GM12874 (cell line): Measurements from ENCODE around the gene DTX3.

Experiments
- CTCF ChIP-seq: IDR thresholded peaks from 2 replicates; pipeline ENCODE4 v1.5.1; 2011; ENCODE audit warnings: low read depth, mild to moderate bottlenecking, control low read depth, low read length, moderate library complexity; ENCODE audit not compliant: insufficient read depth

Gene DTX3

DNA sequence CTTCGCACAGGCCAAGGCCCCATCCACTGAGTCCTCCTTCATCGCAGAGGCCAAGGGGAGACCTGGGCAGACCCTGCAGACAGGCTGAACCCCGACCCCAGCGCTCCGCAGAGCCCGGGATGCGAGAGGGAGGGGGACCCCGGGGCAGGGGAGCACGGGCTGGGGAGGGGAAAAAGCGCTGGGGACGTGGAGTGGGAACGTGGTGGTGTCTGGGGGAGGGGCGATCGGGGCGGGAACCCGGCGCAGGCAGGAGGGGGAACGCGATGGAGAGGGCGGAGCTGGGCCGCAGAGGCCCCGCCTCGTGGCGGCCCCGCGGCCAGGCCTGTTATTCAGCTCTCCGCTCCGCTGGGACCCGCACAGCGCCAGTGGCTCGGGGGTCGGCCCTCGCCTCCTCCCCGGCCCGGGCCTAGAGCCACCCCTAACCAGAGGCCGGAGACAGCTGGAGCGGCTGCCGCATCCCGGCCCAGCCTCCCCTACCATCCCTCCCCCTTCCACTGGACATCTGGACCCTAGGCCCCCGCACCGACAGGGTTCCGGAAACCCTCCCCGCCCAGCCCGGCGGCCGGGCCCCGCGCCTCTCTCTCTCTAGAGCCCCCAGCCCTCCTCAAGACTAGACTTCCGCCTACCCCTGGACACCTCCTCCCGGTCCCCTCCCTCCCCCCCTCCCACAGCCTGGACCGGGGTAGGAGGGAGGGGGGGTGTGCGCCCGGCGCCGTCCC lies 6.6 kb downstream of the DTX3 start, which contains the start of gene ARHGEF25:
Gene ARHGEF25 (plus strand): TSS at position 328 of the 719 bp plus-strand sequence. CDS start 460 bp downstream, outside the sequence.
- no peak for TF ChIP-seq CTCF

- no peak for TF ChIP-seq CTCF
Measured at GRCh38 chr12:57611827-57612710, 7.4 kb downstream of the DTX3 start.

DNA sequence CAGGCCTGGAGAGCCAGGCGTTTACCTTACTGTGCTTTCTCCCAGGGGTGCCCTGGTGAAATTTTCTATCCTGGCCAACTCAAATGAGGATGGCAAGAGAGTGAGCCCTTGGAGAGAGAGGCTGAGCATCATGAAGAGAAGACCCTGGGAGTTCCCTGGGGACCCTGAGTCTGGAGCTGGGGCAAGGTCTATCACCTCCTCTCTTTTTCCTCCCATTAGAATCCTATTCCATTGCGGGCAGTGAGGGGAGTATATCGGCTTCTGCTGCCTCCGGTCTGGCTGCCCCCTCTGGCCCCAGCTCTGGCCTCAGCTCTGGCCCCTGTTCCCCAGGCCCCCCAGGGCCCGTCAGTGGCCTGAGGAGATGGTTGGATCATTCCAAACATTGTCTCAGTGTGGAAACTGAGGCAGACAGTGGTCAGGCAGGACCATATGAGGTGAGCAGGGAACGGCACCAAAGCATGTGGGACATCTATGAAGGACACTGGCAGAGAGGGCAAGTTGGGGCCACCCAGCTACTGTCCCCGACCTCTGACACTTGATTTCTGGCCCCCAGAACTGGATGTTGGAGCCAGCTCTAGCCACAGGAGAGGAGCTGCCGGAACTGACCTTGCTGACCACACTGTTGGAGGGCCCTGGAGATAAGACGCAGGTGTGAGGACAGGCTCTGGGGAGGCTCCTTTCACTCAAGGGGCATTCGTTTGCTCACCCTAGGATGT lies 8.2 kb downstream of the DTX3 start:
- no peak for TF ChIP-seq CTCF

DNA sequence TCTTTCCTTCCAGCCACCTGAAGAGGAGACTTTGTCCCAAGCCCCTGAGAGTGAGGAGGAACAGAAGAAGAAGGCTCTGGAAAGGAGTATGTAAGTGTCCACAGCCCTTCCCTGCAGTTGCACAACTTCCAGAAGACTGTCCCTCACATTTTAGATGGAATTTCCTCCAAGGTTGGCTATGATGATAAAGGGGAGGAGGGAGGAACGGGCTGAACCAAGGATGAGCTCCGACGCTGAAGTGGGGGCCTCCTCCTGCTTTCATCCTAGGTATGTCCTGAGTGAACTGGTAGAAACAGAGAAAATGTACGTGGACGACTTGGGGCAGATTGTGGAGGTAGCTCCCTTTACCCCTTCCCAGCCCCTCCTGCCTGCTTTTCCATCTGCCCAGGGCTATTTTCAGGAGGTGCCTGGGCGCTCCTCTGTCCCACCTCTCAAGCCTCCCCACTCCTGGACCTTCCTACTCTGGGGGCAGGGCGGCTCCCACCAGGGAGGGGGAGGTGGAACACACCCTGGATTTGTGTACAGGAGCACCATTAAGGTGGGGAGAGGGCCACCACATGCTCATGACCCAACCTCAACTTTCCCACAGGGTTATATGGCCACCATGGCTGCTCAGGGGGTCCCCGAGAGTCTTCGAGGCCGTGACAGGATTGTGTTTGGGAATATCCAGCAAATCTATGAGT lies 8.9 kb downstream of the DTX3 start:
- TF ChIP-seq CTCF = no peak

GRCh38 chr12:57614178-57614947 lies 9.7 kb downstream of the DTX3 start:
- no peak for TF ChIP-seq CTCF

- TF ChIP-seq CTCF = no peak
Measured at GRCh38 chr12:57614948-57615500, 10.4 kb downstream of the DTX3 start.
